HG03432 (cell line): ENCODE results near the gene PHC2.

Source experiments
- ATAC-seq: cut with Tn5 transposase; IDR thresholded peaks from one replicate; pipeline ENCODE4 v1.9.1; 2021; ENCODE audit warnings: mild to moderate bottlenecking, moderate library complexity; ENCODE audit not compliant: unreplicated experiment

The PHC2 gene

GRCh38 chr1:33276573-33277298 lies 154.2 kb downstream of the PHC2 start:
- ATAC-seq: no peak

GRCh38 chr1:33275706-33276572 lies 155.0 kb downstream of the PHC2 start:
- no peak for ATAC-seq

- no peak for ATAC-seq
These were observed 155.7 kb downstream of the PHC2 start for GRCh38 chr1:33275195-33275594.

GRCh38 chr1:33274446-33274845 lies 156.4 kb downstream of the PHC2 start:
- ATAC-seq: no peak

- ATAC-seq: no peak
These were observed 156.9 kb downstream of the PHC2 start for GRCh38 chr1:33273961-33274371.
